Ascending aorta (tissue), 2 donors: Measurements from ENCODE around the gene HIGD1B. TPM values are rescaled to one million over a fixed set of nuclear protein-coding genes. Genes with fewer than 3 reads are reported as not detected.

ENCODE experiments used
- DNase-seq, 2 donors: peaks; one replicate each; pipeline ENCODE4 v3.0.0-alpha.2; 2019; ENCODE audit warnings: low spot score in 2 of 2
- H3K27ac ChIP-seq, 2 donors: fragments of 200-600 bp; sonication (generic); one replicate each; pipeline ENCODE4 v1.5.1; 2016 to 2017; ENCODE audit warnings: mild to moderate bottlenecking in 1 of 2
- H3K27me3 ChIP-seq: fragments of 200-600 bp; sonication (generic); one replicate; pipeline ENCODE4 v1.5.1; 2017
- H3K36me3 ChIP-seq, 2 donors: fragments of 200-600 bp; sonication (generic); one replicate each; pipeline ENCODE4 v1.5.1; 2016
- H3K4me1 ChIP-seq, 2 donors: fragments of 200-600 bp; sonication (generic); one replicate each; pipeline ENCODE4 v1.5.1; 2016 to 2017; ENCODE audit warnings: mild to moderate bottlenecking in 1 of 2
- H3K4me3 ChIP-seq, 2 donors: fragments of 200-600 bp; sonication (generic); one replicate each; pipeline ENCODE4 v1.5.1; 2016 to 2017; ENCODE audit warnings: mild to moderate bottlenecking in 1 of 2
- H3K9me3 ChIP-seq, 2 donors: fragments of 200-600 bp; sonication (generic); one replicate each; pipeline ENCODE4 v1.5.1; 2016
- CTCF ChIP-seq, 3 experiments: fragments of 200-600 bp in 2 of 3; fragments of 450-650 bp in 1 of 3; sonication (generic) in 2 of 3; IDR thresholded peaks; one replicate each; pipeline ENCODE4 v1.5.1; 2016 to 2019; ENCODE audit warnings: antibody characterized with exemption in 3 of 3, mild to moderate bottlenecking in 1 of 3, moderate library complexity in 1 of 3
- intact Hi-C: fragments of 100-400 bp; cut with DNase I; formaldehyde crosslinking; loops from one replicate; pipeline ENCODE4 v1.15.1; 2023
- total RNA-seq: library from RNA; depleted of rRNA; stranded (reverse); fragments of >200 nt; gene quantifications from one replicate; pipeline ENCODE4 v1.1.0, GENCODE V29; 2016

Gene HIGD1B
- total RNA-seq, 1 donor from 2014 or later, result not detected

- Histone ChIP-seq H3K36me3 (no peaks in the 10 kb centered on the region), H3K27ac (no peak overlapping the region), H3K4me1 (no peaks in the 10 kb centered on the region), H3K9me3 (no peaks in the 10 kb centered on the region), H3K4me3 (no peak overlapping the region), H3K27me3 (no peaks in the 10 kb centered on the region)
- intact Hi-C loops, result no loop called here
- TF ChIP-seq CTCF (IDR thresholded peaks at IDR 0.05), result no peak
- no peak for DNase-seq
These were observed 6.7 kb upstream of the HIGD1B start for GRCh38 chr17:44840936-44841335.

GRCh38 chr17:44842748-44843147 is 4.9 kb upstream of the HIGD1B start:
- intact Hi-C loops, result no loop called here
- Histone ChIP-seq H3K4me1 (no peaks in the 10 kb centered on the region), H3K27ac (no peak overlapping the region), H3K4me3 (no peak overlapping the region), H3K9me3 (no peaks in the 10 kb centered on the region), H3K36me3 (no peaks in the 10 kb centered on the region), H3K27me3 (no peaks in the 10 kb centered on the region)
- no peak for DNase-seq
- TF ChIP-seq CTCF (IDR thresholded peaks at IDR 0.05), result no peak

- H3K27ac ChIP-seq, result no peak overlapping the region
- TF ChIP-seq CTCF (IDR thresholded peaks at IDR 0.05), result no peak
- DNase-seq, result no peak
These were observed 3.3 kb upstream of the HIGD1B start for GRCh38 chr17:44844390-44844830.

GRCh38 chr17:44846206-44846605 is 1.5 kb upstream of the HIGD1B start:
- Histone ChIP-seq H3K27me3 (no peaks in the 10 kb centered on the region), H3K4me1 (no peaks in the 10 kb centered on the region), H3K9me3 (no peaks in the 10 kb centered on the region), H3K27ac (no peak overlapping the region), H3K4me3 (no peak overlapping the region), H3K36me3 (peaks cover 0 to 10% of the 10 kb centered on the region in 2 donors)
- TF ChIP-seq CTCF (IDR thresholded peaks at IDR 0.05), result no peak
- no peak for DNase-seq
- intact Hi-C loops, result no loop called here

More at GRCh38 chr17:44844390-44844830, 3.3 kb upstream of the HIGD1B start:
- no peaks in the 10 kb centered on the region for H3K4me1 ChIP-seq
- H3K36me3 ChIP-seq, result no peaks in the 10 kb centered on the region
- H3K9me3 ChIP-seq, result no peaks in the 10 kb centered on the region
- H3K4me3 ChIP-seq, result no peak overlapping the region
- intact Hi-C loops, result no loop called here
- no peaks in the 10 kb centered on the region for H3K27me3 ChIP-seq

- Histone ChIP-seq H3K27me3 (no peaks in the 10 kb centered on the region), H3K4me1 (no peaks in the 10 kb centered on the region), H3K4me3 (no peak overlapping the region), H3K27ac (no peak overlapping the region), H3K9me3 (no peaks in the 10 kb centered on the region), H3K36me3 (peaks cover 13 to 31% of the 10 kb centered on the region in 2 donors)
- intact Hi-C loops, result no loop called here
- DNase-seq, result no peak
- no peak for TF ChIP-seq CTCF (IDR thresholded peaks at IDR 0.05)
These were observed 643 bp downstream of the HIGD1B start for GRCh38 chr17:44848257-44848795.
